SK-N-DZ (cell line): ENCODE data around the gene APOBEC3H.

Source experiments
- DNase-seq: peaks from one replicate; pipeline ENCODE4 v3.0.0-alpha.2; 2015; ENCODE audit warnings: low spot score

The APOBEC3H gene

GRCh38 chr22:39081016-39081415 is 16.0 kb upstream of the APOBEC3H start:
- no peak for DNase-seq

GRCh38 chr22:39081598-39081997 is 15.4 kb upstream of the APOBEC3H start:
- DNase-seq = no peak

DNA sequence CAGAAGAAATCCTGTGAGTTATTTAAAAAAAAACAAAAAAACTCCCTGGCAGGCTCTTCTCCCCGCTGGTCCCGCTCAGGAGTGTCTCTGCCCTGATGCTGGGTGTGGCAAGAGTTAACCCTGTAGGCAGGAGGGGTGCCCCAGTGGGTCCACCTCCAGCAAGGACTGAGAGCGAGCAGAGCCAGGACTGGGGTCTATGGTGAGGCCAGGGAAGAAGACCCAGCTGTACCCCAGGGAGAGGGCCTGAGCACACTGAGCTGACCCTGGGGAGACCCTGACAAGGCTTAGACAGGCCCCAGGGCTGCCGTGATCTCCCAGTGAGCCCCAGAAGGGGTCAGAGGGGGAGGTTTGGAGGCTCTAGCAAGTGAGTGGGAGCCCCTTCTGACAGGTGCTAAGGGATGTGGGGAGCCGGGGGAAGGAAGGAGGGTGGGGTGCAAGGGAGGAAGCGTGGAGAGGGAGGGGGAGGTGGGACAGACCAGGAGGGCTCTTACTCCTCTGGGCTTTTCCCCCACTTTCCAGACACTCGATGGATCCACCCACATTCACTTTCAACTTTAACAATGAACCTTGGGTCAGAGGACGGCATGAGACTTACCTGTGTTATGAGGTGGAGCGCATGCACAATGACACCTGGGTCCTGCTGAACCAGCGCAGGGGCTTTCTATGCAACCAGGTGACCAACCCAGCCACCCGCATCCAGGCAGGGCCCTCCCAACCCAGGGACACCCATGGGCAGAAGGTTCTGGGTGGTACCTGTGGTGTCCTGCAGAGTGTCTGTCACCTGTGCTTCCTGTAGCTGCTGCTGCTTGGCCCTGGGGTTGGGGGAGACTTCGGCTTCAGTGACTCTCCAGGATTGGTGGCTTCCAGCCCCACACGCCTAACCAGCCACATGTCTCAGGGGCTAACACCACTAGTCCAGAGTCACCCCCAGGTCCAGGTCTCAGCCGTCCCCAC is 13.6 kb upstream of the APOBEC3H start:
- no peak for DNase-seq

DNA sequence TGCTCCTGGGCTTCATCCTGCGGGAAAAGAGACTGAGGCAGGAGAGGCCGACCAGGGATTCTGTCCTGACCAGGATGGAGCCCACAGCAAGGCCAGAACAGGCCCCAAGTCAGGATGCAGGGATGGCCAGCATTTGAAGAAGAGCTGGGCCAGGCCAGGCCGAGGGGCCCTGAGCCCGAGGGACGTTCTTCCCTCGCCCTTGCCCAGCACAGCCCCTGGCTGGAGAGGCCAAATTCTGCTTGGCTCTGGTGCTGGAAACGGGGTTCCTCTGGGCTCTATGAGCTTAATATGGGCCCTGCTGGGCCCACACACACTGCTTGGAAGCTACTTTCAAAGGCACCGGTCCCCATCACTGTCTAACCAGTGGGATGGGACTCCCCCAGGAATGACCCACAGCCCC is 12.4 kb upstream of the APOBEC3H start:
- DNase-seq = no peak

DNA sequence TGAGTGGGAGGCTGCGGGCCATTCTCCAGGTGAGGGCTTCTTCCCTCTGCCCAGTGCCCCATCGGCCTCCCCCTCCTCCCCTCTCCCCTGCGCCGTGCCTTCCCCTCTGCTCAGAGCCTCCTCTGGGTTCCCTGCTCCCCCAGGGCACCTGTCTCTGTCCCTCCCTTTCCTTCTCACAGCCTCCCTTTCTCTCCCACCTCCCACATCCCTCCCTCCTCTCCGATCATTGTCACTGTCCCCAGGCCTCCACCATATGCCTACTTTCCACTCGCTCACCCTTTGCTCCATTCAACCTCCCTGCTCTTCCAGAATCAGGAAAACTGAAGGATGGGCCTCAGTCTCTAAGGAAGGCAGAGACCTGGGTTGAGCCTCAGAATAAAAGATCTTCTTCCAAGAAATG is 9.9 kb upstream of the APOBEC3H start:
- no peak for DNase-seq

GRCh38 chr22:39087881-39088684 is 9.0 kb upstream of the APOBEC3H start:
- DNase-seq = peak; percentile 18

DNA sequence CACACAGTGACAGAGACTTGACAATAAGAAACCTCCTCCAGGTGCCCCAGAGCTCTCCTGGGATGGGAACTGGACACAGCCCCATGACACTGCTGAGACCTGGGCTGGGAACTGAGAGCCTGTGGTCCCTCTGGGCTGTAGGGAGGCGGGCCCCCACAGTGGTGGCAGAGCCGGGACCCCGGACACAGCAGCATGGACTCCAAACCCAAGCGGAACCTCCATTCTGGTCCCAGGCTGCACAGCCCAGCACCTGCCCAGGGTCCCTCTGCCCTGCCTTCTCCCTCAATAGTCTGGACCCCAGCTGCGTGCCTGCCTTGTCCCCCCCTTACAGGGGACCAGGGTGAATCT is 8.4 kb upstream of the APOBEC3H start:
- DNase-seq = no peak

- DNase-seq = no peak
Observed at GRCh38 chr22:39089928-39090327, 7.1 kb upstream of the APOBEC3H start.

GRCh38 chr22:39090426-39091064 is 6.5 kb upstream of the APOBEC3H start:
- DNase-seq = no peak

DNA sequence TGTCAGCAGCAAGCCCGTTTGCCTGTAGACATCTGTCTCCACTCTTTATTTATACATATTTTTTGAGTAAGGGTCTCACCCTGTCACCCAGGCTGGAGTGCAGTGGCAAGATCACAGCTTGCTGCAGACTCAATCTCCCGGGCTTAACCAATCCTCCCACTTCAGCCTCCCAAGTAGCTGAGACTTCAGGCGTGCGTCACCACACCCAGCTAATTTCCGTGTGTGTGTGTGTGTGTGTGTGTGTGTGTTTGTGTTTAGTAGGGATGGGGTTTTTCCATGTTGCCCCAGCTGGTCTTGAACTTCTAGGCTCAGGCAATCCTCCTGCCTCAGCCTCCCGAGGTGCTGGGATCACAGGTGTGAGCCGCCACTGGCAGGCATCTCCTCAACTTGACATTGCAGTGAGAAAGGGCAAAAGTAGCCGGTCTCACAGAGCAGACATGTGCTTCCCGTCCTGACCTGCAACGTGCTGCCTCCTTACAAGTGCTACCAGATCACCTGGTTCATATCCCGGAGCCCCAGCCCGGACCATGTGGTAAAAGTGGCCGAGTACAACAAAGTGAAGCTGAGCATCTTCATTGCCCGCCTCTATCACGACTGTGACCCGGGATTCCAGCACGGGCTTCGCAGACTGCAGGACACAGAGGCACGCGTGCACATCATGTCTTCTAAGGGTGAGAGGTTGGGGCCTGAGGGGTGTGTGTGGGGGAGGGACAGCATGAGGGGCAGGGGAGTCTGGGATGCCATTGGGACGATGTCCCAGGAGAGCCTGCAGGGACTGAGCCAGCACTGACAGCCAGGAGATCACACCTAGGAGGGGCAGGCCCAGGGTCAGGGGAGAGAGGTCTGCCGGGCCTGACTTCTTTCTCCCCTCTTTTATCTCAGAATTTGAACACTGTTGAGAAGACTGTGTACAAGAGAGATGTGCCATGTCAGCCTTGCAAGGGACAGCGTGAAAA is 5.6 kb upstream of the APOBEC3H start:
- no peak for DNase-seq

DNA sequence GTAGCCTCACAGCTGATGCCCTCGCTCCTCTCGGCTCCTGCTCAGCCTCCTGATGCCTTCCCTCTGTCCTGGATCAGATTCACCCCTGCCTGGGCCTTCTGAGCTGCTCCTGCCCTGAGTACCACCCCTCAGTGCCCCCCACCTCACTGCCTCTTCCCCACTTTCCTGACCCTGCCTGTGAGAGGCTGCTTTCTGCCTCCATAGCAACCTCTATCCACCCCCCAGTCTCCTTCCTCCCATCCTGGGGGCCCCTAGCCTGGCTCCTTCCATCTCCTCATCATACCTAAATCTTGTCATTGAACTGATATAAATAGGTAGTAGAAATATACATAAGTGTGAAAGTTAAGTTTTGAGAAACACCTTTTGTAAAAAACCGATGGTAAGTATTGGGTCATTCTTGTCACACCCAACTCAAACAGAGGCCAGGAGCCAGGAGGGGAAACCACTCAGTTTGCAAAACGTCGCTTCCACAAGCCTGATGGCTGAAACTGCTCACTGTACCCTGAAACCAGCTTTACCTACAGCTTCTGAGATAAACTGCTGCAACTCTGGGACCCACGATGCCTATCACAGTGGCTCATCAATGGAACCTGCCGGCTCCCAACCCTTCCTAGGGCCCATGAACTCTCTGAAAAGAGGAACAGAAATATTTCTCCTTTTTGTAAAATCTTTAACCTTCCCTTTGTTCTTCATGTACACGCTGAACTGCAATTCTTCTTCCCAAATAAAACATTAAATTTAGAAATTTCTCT is 4.8 kb upstream of the APOBEC3H start:
- no peak for DNase-seq

- DNase-seq = no peak
Observed at GRCh38 chr22:39094717-39095389, 2.2 kb upstream of the APOBEC3H start.

GRCh38 chr22:39095971-39096370 is 1.1 kb upstream of the APOBEC3H start:
- DNase-seq = no peak

GRCh38 chr22:39098026-39098425 is 982 bp downstream of the APOBEC3H start:
- no peak for DNase-seq

- DNase-seq = no peak
Observed at GRCh38 chr22:39098576-39098975, 1.5 kb downstream of the APOBEC3H start.

- DNase-seq = no peak
Observed at GRCh38 chr22:39101226-39101625, 4.2 kb downstream of the APOBEC3H start.

DNA sequence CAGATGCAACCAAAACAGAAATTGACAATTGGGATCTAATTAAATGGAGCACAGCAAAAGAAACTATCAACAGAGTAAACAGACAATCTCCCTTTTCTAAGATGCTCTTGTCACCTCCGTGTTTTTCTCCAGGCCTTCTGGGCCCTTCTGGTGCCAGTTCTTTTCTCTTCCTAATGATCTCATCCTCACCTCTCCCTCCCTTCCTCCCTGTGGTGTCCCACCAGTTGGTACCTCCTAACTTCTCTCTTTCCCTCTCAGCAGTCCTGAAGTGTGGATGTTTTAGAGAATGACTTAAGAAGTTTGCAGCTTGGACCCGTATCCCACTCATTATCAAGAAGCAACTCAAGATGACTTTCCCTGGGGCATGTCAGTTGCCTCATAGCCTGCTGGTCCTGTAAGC is 6.4 kb downstream of the APOBEC3H start:
- no peak for DNase-seq

DNA sequence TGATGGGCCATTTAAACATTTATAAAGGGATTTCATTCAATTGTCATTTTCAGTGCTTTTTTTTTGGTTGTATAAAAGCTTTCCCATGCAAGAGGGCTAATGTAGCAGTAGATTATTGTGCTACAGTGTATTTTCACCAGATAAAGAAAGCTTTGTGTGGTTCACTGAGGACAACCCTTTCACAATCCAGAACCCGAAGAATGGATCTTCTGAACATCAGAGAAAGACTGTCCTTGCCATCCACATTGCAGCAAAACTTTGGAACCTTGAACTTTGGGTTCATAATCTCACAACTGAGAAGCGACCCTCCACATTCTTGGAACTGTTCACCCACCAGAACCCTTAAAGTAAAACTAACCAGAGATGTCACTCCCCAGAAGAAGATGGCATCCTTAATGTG is 9.3 kb downstream of the APOBEC3H start:
- DNase-seq = no peak

DNA sequence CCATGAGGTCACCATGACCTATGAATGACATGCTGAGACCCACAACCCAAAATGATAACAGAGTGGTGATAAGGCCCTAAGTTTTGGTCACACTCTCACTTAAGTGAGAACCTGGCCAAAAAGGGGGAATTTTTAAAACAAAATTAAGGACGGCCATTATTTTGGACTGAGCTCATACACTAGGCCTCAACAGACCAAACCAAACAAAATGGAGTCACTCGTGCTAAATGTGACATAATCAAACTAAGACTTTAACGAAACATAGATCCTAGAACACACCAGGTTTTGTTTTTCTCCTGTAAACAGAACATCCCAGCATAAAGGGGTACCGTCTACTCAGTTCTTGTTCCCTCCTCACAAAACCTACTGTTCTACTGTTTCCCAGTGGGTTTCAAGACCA is 11.4 kb downstream of the APOBEC3H start:
- no peak for DNase-seq

GRCh38 chr22:39109361-39109760 is 12.3 kb downstream of the APOBEC3H start:
- no peak for DNase-seq
